GM12865 (cell line): ENCODE data around the gene KIF17.

Experiments used
- DNase-seq: peaks from one replicate; pipeline ENCODE4 v3.0.0; 2010; ENCODE audit warnings: low read depth
- H3K4me3 ChIP-seq: 2 replicates; pipeline ENCODE4 v1.5.1; 2011; ENCODE audit warnings: mild to moderate bottlenecking, low read depth, low read length, control low read depth
- CTCF ChIP-seq: IDR thresholded peaks from 2 replicates; pipeline ENCODE4 v1.5.1; 2011; ENCODE audit warnings: low read length, control low read depth, low read depth, inconsistent platforms; ENCODE audit not compliant: insufficient read depth; ENCODE audit errors: missing control alignments

The KIF17 gene

GRCh38 chr1:20685741-20686140 lies 32.1 kb downstream of the KIF17 start:
- H3K4me3 ChIP-seq = no peak overlapping the region
- TF ChIP-seq CTCF = no peak
- DNase-seq = no peak

GRCh38 chr1:20685099-20685662 lies 32.6 kb downstream of the KIF17 start:
- no peak for TF ChIP-seq CTCF
- H3K4me3 ChIP-seq = no peak overlapping the region
- DNase-seq = no peak

- DNase-seq = no peak
- no peak for TF ChIP-seq CTCF
- H3K4me3 ChIP-seq = no peak overlapping the region
Observed at GRCh38 chr1:20684651-20685050, 33.2 kb downstream of the KIF17 start.

GRCh38 chr1:20684050-20684620 lies 33.7 kb downstream of the KIF17 start:
- no peak for DNase-seq
- TF ChIP-seq CTCF = no peak
- no peak overlapping the region for H3K4me3 ChIP-seq

DNA sequence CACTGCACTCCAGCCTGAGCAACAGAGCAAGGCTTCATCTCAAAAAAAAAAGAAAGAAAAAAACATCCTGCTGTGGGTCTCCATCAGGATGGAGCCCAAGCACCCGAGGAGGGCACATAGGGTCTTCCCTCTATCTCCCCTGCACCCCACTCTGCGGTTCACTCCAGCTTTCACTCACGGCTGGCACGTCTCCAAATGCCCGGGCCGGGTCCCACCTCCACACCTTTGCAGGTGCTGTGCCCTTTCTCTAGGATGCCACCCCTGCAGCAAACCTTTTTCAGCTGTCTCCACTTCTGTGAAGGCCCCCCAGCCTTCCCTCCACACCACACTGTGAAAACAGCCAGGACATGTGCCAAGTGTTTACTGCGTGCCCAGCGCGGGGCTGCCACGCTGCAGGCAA lies 34.2 kb downstream of the KIF17 start:
- no peak for TF ChIP-seq CTCF
- DNase-seq = no peak
- H3K4me3 ChIP-seq = no peak overlapping the region

GRCh38 chr1:20682571-20683236 lies 35.1 kb downstream of the KIF17 start:
- TF ChIP-seq CTCF = no peak
- no peak for DNase-seq
- H3K4me3 ChIP-seq = no peak overlapping the region
